Measurements from ENCODE around the gene RAB4B. TPM values are rescaled to one million over a fixed set of nuclear protein-coding genes. Genes with fewer than 3 reads are reported as not detected.
"Not testable (repeated sequence)": the region's sequence is repeated elsewhere in the genome, so short reads cannot be mapped to it uniquely, and the experiment has no call there.

The RAB4B gene
- total RNA-seq, 2 donors from 2014 or later: 37.9 to 38.2 TPM

- peak overlapping the region; percentile 87 to 99 for H3K27ac ChIP-seq
These were observed 748 bp downstream of the RAB4B start for GRCh38 chr19:40778706-40779284.

GRCh38 chr19:40780582-40780981, 2.5 kb downstream of the RAB4B start:
- peaks cover 13 to 23% of the 10 kb centered on the region in 2 donors for H3K4me1 ChIP-seq (ENCODE audit: control insufficient read depth in 1 of 2, low read depth in 2 of 2)

More at GRCh38 chr19:40778706-40779284, 748 bp downstream of the RAB4B start:
- no peak for ATAC-seq (ENCODE audit: insufficient number of reproducible peaks, low FRiP score, low read depth)
- Histone ChIP-seq H3K36me3 (no peaks in the 10 kb centered on the region), H3K27me3 (replicated peaks; ENCODE audit: insufficient read depth) (no peaks in the 10 kb centered on the region), H3K9me3 (no peaks in the 10 kb centered on the region), H3K4me1 (ENCODE audit: control insufficient read depth in 1 of 2, low read depth in 2 of 2) (peaks cover 13 to 23% of the 10 kb centered on the region in 2 donors), H3K4me3 (peak overlapping the region; percentile 70)
- no peak for DNase-seq (ENCODE audit: low spot score)
- TF ChIP-seq CTCF (IDR thresholded peaks at IDR 0.05): no peak

GRCh38 chr19:40781140-40781539, 3.1 kb downstream of the RAB4B start:
- no peaks in the 10 kb centered on the region for H3K9me3 ChIP-seq
- ATAC-seq (ENCODE audit: insufficient number of reproducible peaks, low FRiP score, low read depth): no peak
- DNase-seq (ENCODE audit: low spot score): no peak
- H3K4me1 ChIP-seq (ENCODE audit: control insufficient read depth in 1 of 2, low read depth in 2 of 2): peaks cover 13 to 23% of the 10 kb centered on the region in 2 donors
- H3K27me3 ChIP-seq (replicated peaks; ENCODE audit: insufficient read depth): no peaks in the 10 kb centered on the region
- H3K36me3 ChIP-seq: no peaks in the 10 kb centered on the region
- H3K27ac ChIP-seq: no peak overlapping the region
- H3K4me3 ChIP-seq: no peak overlapping the region
- no peak for TF ChIP-seq CTCF (IDR thresholded peaks at IDR 0.05)

More at GRCh38 chr19:40780582-40780981, 2.5 kb downstream of the RAB4B start:
- Histone ChIP-seq H3K9me3 (no peaks in the 10 kb centered on the region), H3K27ac (no peak overlapping the region), H3K36me3 (no peaks in the 10 kb centered on the region), H3K4me3 (no peak overlapping the region), H3K27me3 (replicated peaks; ENCODE audit: insufficient read depth) (no peaks in the 10 kb centered on the region)
- DNase-seq (ENCODE audit: low spot score) (no peak), ATAC-seq (ENCODE audit: insufficient number of reproducible peaks, low FRiP score, low read depth) (no peak)
- TF ChIP-seq CTCF (IDR thresholded peaks at IDR 0.05): no peak

GRCh38 chr19:40783711-40784110, 5.7 kb downstream of the RAB4B start:
- TF ChIP-seq CTCF (IDR thresholded peaks at IDR 0.05): no peak
- H3K27ac ChIP-seq: no peak overlapping the region
- DNase-seq (ENCODE audit: low spot score) (no peak), ATAC-seq (ENCODE audit: insufficient number of reproducible peaks, low FRiP score, low read depth) (no peak)
- H3K4me1 ChIP-seq (ENCODE audit: control insufficient read depth in 1 of 2, low read depth in 2 of 2): peaks cover 7 to 14% of the 10 kb centered on the region in 2 donors
- H3K4me3 ChIP-seq: no peak overlapping the region
- H3K9me3 ChIP-seq: no peaks in the 10 kb centered on the region
- peaks cover 8% of the 10 kb centered on the region for H3K36me3 ChIP-seq
- H3K27me3 ChIP-seq (replicated peaks; ENCODE audit: insufficient read depth): no peaks in the 10 kb centered on the region

- ATAC-seq (ENCODE audit: insufficient number of reproducible peaks, low FRiP score, low read depth); H3K36me3 ChIP-seq; H3K4me1 ChIP-seq (ENCODE audit: control insufficient read depth in 1 of 2, low read depth in 2 of 2); H3K27me3 ChIP-seq (replicated peaks; ENCODE audit: insufficient read depth); DNase-seq (ENCODE audit: low spot score); H3K4me3 ChIP-seq; H3K27ac ChIP-seq; H3K9me3 ChIP-seq: not testable (repeated sequence)
These were observed 6.1 kb downstream of the RAB4B start for GRCh38 chr19:40784146-40784545.

GRCh38 chr19:40785526-40785925, 7.5 kb downstream of the RAB4B start:
- ATAC-seq (ENCODE audit: insufficient number of reproducible peaks, low FRiP score, low read depth) (no peak), DNase-seq (ENCODE audit: low spot score) (no peak)
- Histone ChIP-seq H3K27ac (peak overlapping the region in 1 of 2 donors; percentile 7), H3K9me3 (no peaks in the 10 kb centered on the region), H3K4me1 (ENCODE audit: control insufficient read depth in 1 of 2, low read depth in 2 of 2) (peaks cover under 1 to 11% of the 10 kb centered on the region in 2 donors), H3K36me3 (peaks cover 8% of the 10 kb centered on the region), H3K4me3 (no peak overlapping the region), H3K27me3 (replicated peaks; ENCODE audit: insufficient read depth) (no peaks in the 10 kb centered on the region)
- no peak for TF ChIP-seq CTCF (IDR thresholded peaks at IDR 0.05)
